Nephron (organoid): ENCODE measurements around the gene TM4SF18.
"Not testable (repeated sequence)": the region's sequence is repeated elsewhere in the genome, so short reads cannot be mapped to it uniquely, and the experiment has no call there.

ENCODE experiments used
- H3K27ac Mint-ChIP-seq, 3 experiments: 2 replicates each; pipeline ENCODE4 v1.8.0; 2020; ENCODE audit warnings: mixed read lengths in 3 of 3, mild to moderate bottlenecking in 2 of 3, moderate library complexity in 1 of 3
- H3K27me3 Mint-ChIP-seq: 2 replicates; pipeline ENCODE4 v1.8.0; 2021; ENCODE audit warnings: low read depth, mild to moderate bottlenecking, moderate library complexity, mixed read lengths
- H3K36me3 Mint-ChIP-seq: 2 replicates; pipeline ENCODE4 v1.8.0; 2020; ENCODE audit warnings: low read depth, mixed read lengths
- H3K4me1 Mint-ChIP-seq: 2 replicates; pipeline ENCODE4 v1.8.0; 2020; ENCODE audit warnings: mixed read lengths
- H3K4me3 Mint-ChIP-seq, 3 experiments: 2 replicates each; pipeline ENCODE4 v1.8.0; 2020; ENCODE audit warnings: mild to moderate bottlenecking in 3 of 3, mixed read lengths in 3 of 3, moderate library complexity in 2 of 3
- H3K9me3 Mint-ChIP-seq: 2 replicates; pipeline ENCODE4 v1.8.0; 2020; ENCODE audit warnings: mixed read lengths
- CTCF ChIP-seq, 3 experiments: fragments of 200-600 bp; sonication (generic); IDR thresholded peaks; one replicate each; pipeline ENCODE4 v1.5.0; 2021; ENCODE audit warnings: antibody characterized with exemption in 3 of 3; ENCODE audit not compliant: unreplicated experiment in 3 of 3

TM4SF18 gene, protein sequence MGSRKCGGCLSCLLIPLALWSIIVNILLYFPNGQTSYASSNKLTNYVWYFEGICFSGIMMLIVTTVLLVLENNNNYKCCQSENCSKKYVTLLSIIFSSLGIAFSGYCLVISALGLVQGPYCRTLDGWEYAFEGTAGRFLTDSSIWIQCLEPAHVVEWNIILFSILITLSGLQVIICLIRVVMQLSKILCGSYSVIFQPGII

DNA sequence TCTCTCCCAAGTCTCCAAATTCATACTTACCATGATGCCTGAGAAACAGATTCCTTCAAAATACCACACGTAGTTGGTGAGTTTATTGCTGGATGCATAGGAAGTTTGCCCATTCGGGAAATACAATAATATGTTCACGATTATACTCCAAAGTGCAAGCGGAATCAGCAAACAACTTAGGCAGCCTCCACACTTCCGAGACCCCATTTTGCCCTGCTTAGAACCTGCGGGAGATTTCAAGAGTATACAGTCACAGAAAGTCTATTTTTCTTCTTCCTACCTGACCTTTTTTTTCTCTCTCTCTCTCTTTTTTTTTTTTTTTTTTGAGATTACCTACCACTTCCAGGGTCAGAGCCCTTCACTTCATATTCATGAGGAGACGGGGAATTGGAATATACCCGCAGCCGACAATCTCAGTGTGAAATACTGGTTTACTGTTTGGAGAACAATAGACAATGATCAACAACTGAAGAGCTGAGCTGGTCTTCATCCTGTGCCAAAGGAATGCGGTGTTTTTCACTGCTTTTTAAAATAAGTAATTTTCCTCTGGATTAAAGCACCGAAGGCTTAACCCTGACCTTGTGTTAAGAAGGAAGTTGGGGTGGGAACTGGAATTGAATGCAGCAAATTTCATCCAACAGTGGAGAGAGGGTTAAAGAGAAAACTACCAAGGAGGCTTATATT lies at the start of gene TM4SF18:
TSS of gene TM4SF18 (minus strand) at position 461 of the 684 bp plus-strand sequence. CDS start at position 207, 254 bp downstream.
- Mint-ChIP-seq H3K27me3 (no peaks in the 10 kb centered on the region), H3K4me3 (peak within 1 kb of the TSS in 1 of 3 experiments; percentile 3), H3K36me3 (no peaks in the 10 kb centered on the region), H3K9me3 (no peaks in the 10 kb centered on the region), H3K27ac (peak within 1 kb of the TSS; percentile 5 to 55 (median 8)), H3K4me1 (peaks cover 12% of the 10 kb centered on the region)
- no peak for TF ChIP-seq CTCF (IDR thresholded peaks at IDR 0.05; ENCODE audit: unreplicated experiment in 3 of 3)

- H3K27me3 Mint-ChIP-seq: no peaks in the 10 kb centered on the region
- no peak for TF ChIP-seq CTCF (IDR thresholded peaks at IDR 0.05; ENCODE audit: unreplicated experiment in 3 of 3)
- H3K27ac Mint-ChIP-seq: peak overlapping the region; percentile 34 to 78 (median 71)
- H3K4me1 Mint-ChIP-seq: peaks cover 46% of the 10 kb centered on the region
- H3K9me3 Mint-ChIP-seq: peaks cover 13% of the 10 kb centered on the region
- no peak overlapping the region for H3K4me3 Mint-ChIP-seq
- peaks cover 15% of the 10 kb centered on the region for H3K36me3 Mint-ChIP-seq
Observed at GRCh38 chr3:149382518-149382917, 49.1 kb upstream of the TM4SF18 start.

- H3K36me3 Mint-ChIP-seq: peaks cover 15% of the 10 kb centered on the region
- H3K27me3 Mint-ChIP-seq: no peaks in the 10 kb centered on the region
- peak overlapping the region; percentile 34 to 78 (median 71) for H3K27ac Mint-ChIP-seq
Observed at GRCh38 chr3:149382101-149382467, 48.6 kb upstream of the TM4SF18 start.

GRCh38 chr3:149381173-149382100 lies 48.0 kb upstream of the TM4SF18 start:
- peak overlapping the region; percentile 16 to 78 (median 71) for H3K27ac Mint-ChIP-seq
- no peak for TF ChIP-seq CTCF (IDR thresholded peaks at IDR 0.05; ENCODE audit: unreplicated experiment in 3 of 3)
- peaks cover 47% of the 10 kb centered on the region for H3K4me1 Mint-ChIP-seq
- H3K36me3 Mint-ChIP-seq: peaks cover 15% of the 10 kb centered on the region
- H3K4me3 Mint-ChIP-seq: peak overlapping the region in 1 of 3 experiments; percentile 3
- H3K27me3 Mint-ChIP-seq: no peaks in the 10 kb centered on the region
- peaks cover 13% of the 10 kb centered on the region for H3K9me3 Mint-ChIP-seq

More at GRCh38 chr3:149382101-149382467, 48.6 kb upstream of the TM4SF18 start:
- no peak for TF ChIP-seq CTCF (IDR thresholded peaks at IDR 0.05; ENCODE audit: unreplicated experiment in 3 of 3)
- Mint-ChIP-seq H3K4me1 (peaks cover 47% of the 10 kb centered on the region), H3K4me3 (no peak overlapping the region), H3K9me3 (peaks cover 13% of the 10 kb centered on the region)

DNA sequence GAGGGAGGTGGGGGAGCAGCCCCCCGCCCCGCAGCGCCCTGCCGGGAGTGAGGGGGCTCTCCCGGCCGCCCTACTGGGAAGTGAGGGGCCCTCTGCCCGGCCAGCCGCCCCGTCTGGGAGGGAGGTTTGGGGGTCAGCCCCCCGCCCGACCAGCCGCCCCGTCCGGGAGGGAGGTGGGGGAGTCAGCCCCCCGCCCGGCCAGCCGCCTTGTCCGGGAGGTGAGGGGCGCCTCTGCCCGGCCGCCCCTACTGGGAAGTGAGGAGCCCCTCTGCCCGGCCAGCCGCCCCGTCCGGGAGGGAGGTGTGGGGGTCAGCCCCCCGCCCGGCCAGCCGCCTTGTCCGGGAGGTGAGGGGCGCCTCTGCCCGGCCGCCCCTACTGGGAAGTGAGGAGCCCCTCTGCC lies 46.8 kb upstream of the TM4SF18 start:
- H3K27me3 Mint-ChIP-seq, H3K27ac Mint-ChIP-seq, H3K4me3 Mint-ChIP-seq: not testable (repeated sequence)
- H3K4me1 Mint-ChIP-seq: peaks cover 43% of the 10 kb centered on the region
- peaks cover 13% of the 10 kb centered on the region for H3K9me3 Mint-ChIP-seq
- H3K36me3 Mint-ChIP-seq: peaks cover 15% of the 10 kb centered on the region
